H1 (cell line): Measurements from ENCODE around the gene METRN. TPM values are rescaled to one million over a fixed set of nuclear protein-coding genes. Genes with fewer than 3 reads are reported as not detected.
A peak's percentile ranks its signal among the peaks of the same experiment; 100 is the strongest.

Experiments
- CTCF ChIA-PET: fragments of 300-600 bp; sonication (Branson Sonifier 250); formaldehyde crosslinking; loops from one replicate; lab custom pipeline; 2021; ENCODE audit not compliant: partially characterized antibody; lab: Charles Lee
- POLR2A ChIA-PET: fragments of 300-600 bp; sonication (Branson Sonifier 250); formaldehyde crosslinking; loops from one replicate; lab custom pipeline; 2021; ENCODE audit warnings: inconsistent platforms; ENCODE audit not compliant: partially characterized antibody; lab: Charles Lee
- DNase-seq, 2 experiments: peaks; one replicate each; pipeline versions ENCODE4 v3.0.0 to v3.0.0-alpha.2; 2010 to 2022; ENCODE audit warnings: low spot score in 2 of 2, low read depth in 1 of 2, mixed read lengths in 1 of 2
- FAIRE-seq: peaks from 2 replicates; lab custom pipeline; 2011; peaks lifted over from hg19 to GRCh38; lab: Jason Lieb, UNC
- H2AFZ ChIP-seq: 2 replicates; pipeline ENCODE4 v1.8.1; 2012; ENCODE audit warnings: low read length, inconsistent platforms
- H2AK5ac ChIP-seq: 2 replicates; pipeline ENCODE4 v1.6.1; 2013; ENCODE audit warnings: low read depth, low read length
- H2BK120ac ChIP-seq: replicated peaks from 2 replicates; pipeline ENCODE3; 2013; ENCODE audit warnings: low read depth, low read length, inconsistent platforms
- H2BK12ac ChIP-seq: 2 replicates; pipeline ENCODE4 v1.6.1; 2013; ENCODE audit warnings: low read depth, low read length
- H2BK15ac ChIP-seq: 2 replicates; pipeline ENCODE4 v1.6.1; 2013; ENCODE audit warnings: low read length
- H2BK20ac ChIP-seq: 2 replicates; pipeline ENCODE4 v1.6.1; 2013; ENCODE audit warnings: low read length
- H2BK5ac ChIP-seq: 2 replicates; pipeline ENCODE4 v1.6.1; 2013; ENCODE audit warnings: low read depth, low read length
- H3K14ac ChIP-seq: 2 replicates; pipeline ENCODE4 v1.6.1; 2013; ENCODE audit warnings: inconsistent platforms; ENCODE audit not compliant: insufficient read length
- H3K18ac ChIP-seq: 2 replicates; pipeline ENCODE4 v1.6.1; 2013; ENCODE audit warnings: low read length; ENCODE audit errors: extremely low read depth
- H3K23ac ChIP-seq: 2 replicates; pipeline ENCODE4 v1.6.1; 2013; ENCODE audit warnings: inconsistent platforms; ENCODE audit not compliant: insufficient read length
- H3K23me2 ChIP-seq: 2 replicates; pipeline ENCODE4 v1.6.1; 2013; ENCODE audit warnings: low read depth, low read length
- H3K27ac ChIP-seq: 2 replicates; pipeline ENCODE4 v1.6.1; 2011; ENCODE audit warnings: low read depth, low read length, inconsistent platforms
- H3K27me3 ChIP-seq, 4 experiments: replicated peaks in 1 of 4; 1 replicate in 1 of 4; 2 replicates in 3 of 4; pipeline versions ENCODE4 v1.6.1 to v1.8.1; 2011 to 2013; ENCODE audit warnings: low read length in 3 of 4, mild to moderate bottlenecking in 3 of 4, inconsistent platforms in 2 of 4, mixed read lengths in 2 of 4, moderate library complexity in 1 of 4; ENCODE audit not compliant: control insufficient read depth in 3 of 4, insufficient read depth in 3 of 4; ENCODE audit errors: extremely low read depth in 1 of 4
- H3K36me3 ChIP-seq, 4 experiments: 2 replicates each; pipeline versions ENCODE4 v1.6.1 to v1.8.1; 2011 to 2013; ENCODE audit warnings: mild to moderate bottlenecking in 4 of 4, low read length in 3 of 4, moderate library complexity in 2 of 4, control low read depth in 1 of 4, inconsistent platforms in 1 of 4; ENCODE audit not compliant: insufficient read depth in 4 of 4, control insufficient read depth in 2 of 4
- H3K4ac ChIP-seq: replicated peaks from 2 replicates; pipeline ENCODE3; 2013; ENCODE audit warnings: low read length, low read depth, mixed read lengths, inconsistent platforms; ENCODE audit not compliant: insufficient read length
- H3K4me1 ChIP-seq, 4 experiments: replicated peaks in 1 of 4; 1 replicate in 1 of 4; 2 replicates in 3 of 4; pipeline versions ENCODE4 v1.6.1 to v1.8.1; 2011 to 2013; ENCODE audit warnings: low read length in 3 of 4, inconsistent platforms in 2 of 4, mixed read lengths in 1 of 4; ENCODE audit not compliant: insufficient read depth in 4 of 4, control insufficient read depth in 3 of 4
- H3K4me2 ChIP-seq, 2 experiments: 2 replicates each; pipeline versions ENCODE4 v1.6.1 to v1.8.1; 2011 to 2013; ENCODE audit warnings: low read depth in 2 of 2, low read length in 2 of 2, control low read depth in 1 of 2, inconsistent platforms in 1 of 2, mild to moderate bottlenecking in 1 of 2; ENCODE audit not compliant: insufficient read depth in 1 of 2
- H3K4me3 ChIP-seq, 4 experiments: fragments of 200-600, 300-600 bp in 1 of 4; sonication (generic), shearing (Covaris generic), sonication (Bioruptor Twin) in 1 of 4; 2 replicates each; pipeline versions ENCODE4 v1.5.1 to v1.8.1; 2011 to 2016; ENCODE audit warnings: low read length in 4 of 4, low read depth in 3 of 4, control low read depth in 2 of 4, inconsistent platforms in 2 of 4, mild to moderate bottlenecking in 2 of 4, mixed read lengths in 1 of 4, moderate library complexity in 1 of 4; ENCODE audit not compliant: insufficient read depth in 2 of 4; ENCODE audit errors: extremely low read depth in 1 of 4
- H3K56ac ChIP-seq: replicated peaks from 2 replicates; pipeline ENCODE3; 2013; ENCODE audit warnings: low read depth, mild to moderate bottlenecking, mixed read lengths, low read length, inconsistent platforms; ENCODE audit not compliant: insufficient read length
- H3K79me1 ChIP-seq: 2 replicates; pipeline ENCODE4 v1.6.1; 2013; ENCODE audit warnings: low read depth, low read length, control low read depth
- H3K79me2 ChIP-seq, 2 experiments: 2 replicates each; pipeline versions ENCODE4 v1.6.1 to v1.8.1; 2012 to 2013; ENCODE audit warnings: low read length in 2 of 2, mild to moderate bottlenecking in 2 of 2, inconsistent platforms in 1 of 2; ENCODE audit not compliant: insufficient read depth in 2 of 2, control insufficient read depth in 1 of 2
- H3K9ac ChIP-seq, 4 experiments: replicated peaks in 1 of 4; 1 replicate in 1 of 4; 2 replicates in 3 of 4; pipeline versions ENCODE4 v1.6.1 to v1.8.1; 2011 to 2013; ENCODE audit warnings: low read depth in 3 of 4, low read length in 3 of 4, control low read depth in 2 of 4, mild to moderate bottlenecking in 2 of 4, moderate library complexity in 2 of 4, inconsistent platforms in 1 of 4; ENCODE audit errors: extremely low read depth in 1 of 4
- H3K9me3 ChIP-seq, 2 experiments: 2 replicates each; pipeline versions ENCODE4 v1.6.1 to v1.8.1; 2012 to 2013; ENCODE audit warnings: mild to moderate bottlenecking in 2 of 2, moderate library complexity in 2 of 2, control low read depth in 1 of 2, inconsistent platforms in 1 of 2, low read depth in 1 of 2, low read length in 1 of 2, mixed read lengths in 1 of 2; ENCODE audit not compliant: insufficient read depth in 2 of 2
- H4K20me1 ChIP-seq, 2 experiments: replicated peaks in 1 of 2; 2 replicates each; pipeline versions ENCODE3 to v1.8.1; 2011 to 2013; ENCODE audit warnings: inconsistent platforms in 2 of 2, low read length in 2 of 2, mild to moderate bottlenecking in 1 of 2; ENCODE audit not compliant: insufficient read depth in 2 of 2, control insufficient read depth in 1 of 2
- H4K5ac ChIP-seq: 2 replicates; pipeline ENCODE4 v1.6.1; 2013; ENCODE audit warnings: low read length, low read depth, mixed read lengths, inconsistent platforms; ENCODE audit not compliant: insufficient read length
- H4K8ac ChIP-seq: 2 replicates; pipeline ENCODE4 v1.8.0; 2013; ENCODE audit warnings: mild to moderate bottlenecking, moderate library complexity, low read length, inconsistent platforms; ENCODE audit not compliant: insufficient read depth; ENCODE audit errors: extremely low read depth
- H4K91ac ChIP-seq: replicated peaks from 2 replicates; pipeline ENCODE3; 2013; ENCODE audit warnings: low read length, mixed read lengths, inconsistent platforms; ENCODE audit not compliant: insufficient read length
- ASH2L ChIP-seq: fragments of 200-600, 300-600 bp; sonication (generic); IDR thresholded peaks from one replicate; pipeline ENCODE4 v1.7.1; 2017; ENCODE audit warnings: low read length
- HDAC2 ChIP-seq, 2 experiments: fragments of 300-600 bp in 1 of 2; sonication (generic) in 1 of 2; IDR thresholded peaks; 2 replicates each; pipeline ENCODE4 v1.6.1; 2011 to 2012; ENCODE audit warnings: low read depth in 2 of 2, low read length in 2 of 2, mild to moderate bottlenecking in 2 of 2, moderate library complexity in 2 of 2, borderline replicate concordance in 1 of 2, inconsistent platforms in 1 of 2
- JUND ChIP-seq: IDR thresholded peaks from 2 replicates; pipeline ENCODE4 v1.6.1; 2011; ENCODE audit warnings: mild to moderate bottlenecking, improper control_type of control experiment, low read length
- NRF1 ChIP-seq: IDR thresholded peaks from 2 replicates; pipeline ENCODE4 v1.6.1; 2011; ENCODE audit warnings: mild to moderate bottlenecking, low read depth, low read length, improper control_type of control experiment
- RNF2 ChIP-seq: fragments of 200-900, 300-1000 bp; sonication (generic); IDR thresholded peaks from 2 replicates; pipeline ENCODE4 v1.7.1; 2016; ENCODE audit warnings: borderline replicate concordance, low read depth, mild to moderate bottlenecking, antibody characterized with exemption, low read length; ENCODE audit not compliant: poor library complexity, severe bottlenecking; ENCODE audit errors: missing control alignments
- WGBS, 2 experiments: shearing (Covaris generic) in 1 of 2; methylation state at CpG; one replicate each; pipeline versions ENCODE4 v1.1.6 to v1.1.7; 2013 to 2015; ENCODE audit warnings: low lambda C conversion rate in 2 of 2, mixed read lengths in 2 of 2, inconsistent platforms in 1 of 2, low coverage in 1 of 2, missing lambda C conversion rate in 1 of 2; ENCODE audit not compliant: insufficient replicate concordance in 2 of 2, insufficient coverage in 1 of 2, insufficient read length in 1 of 2; ENCODE audit errors: extremely low coverage in 1 of 2, missing lambda C conversion rate in 1 of 2; 5-methylcytosine and 5-hydroxymethylcytosine counted together
- polyA plus RNA-seq, 7 experiments: library from polyadenylated mRNA; depleted of rRNA in 3 of 7; stranded (reverse) in 5 of 7; unstranded in 2 of 7; fragments of >200 nt in 5 of 7; fragments of 200-250 nt in 2 of 7; gene quantifications; 1 replicate in 5 of 7; 2 replicates in 1 of 7; 4 replicates in 1 of 7; pipeline versions ENCODE4 v1.2.1 to v1.2.3, GENCODE V29; 2011 to 2013; ENCODE audit warnings: missing spikeins in 2 of 7, mixed read lengths in 2 of 7
- total RNA-seq: library from RNA; stranded (reverse); fragmentation: NEBNext Ultra II Directional; extraction: Animal tissue kit (Norgen Biotek cat#: 25700); gene quantifications from 2 replicates; pipeline ENCODE4 v1.2.1, GENCODE V29; 2021

METRN gene
- total and polyA plus RNA-seq, 2 of the 8 experiments (the other 6 are each of a cell fraction or from before 2014, with no cell fraction given): 18.7 to 25.8 TPM

DNA sequence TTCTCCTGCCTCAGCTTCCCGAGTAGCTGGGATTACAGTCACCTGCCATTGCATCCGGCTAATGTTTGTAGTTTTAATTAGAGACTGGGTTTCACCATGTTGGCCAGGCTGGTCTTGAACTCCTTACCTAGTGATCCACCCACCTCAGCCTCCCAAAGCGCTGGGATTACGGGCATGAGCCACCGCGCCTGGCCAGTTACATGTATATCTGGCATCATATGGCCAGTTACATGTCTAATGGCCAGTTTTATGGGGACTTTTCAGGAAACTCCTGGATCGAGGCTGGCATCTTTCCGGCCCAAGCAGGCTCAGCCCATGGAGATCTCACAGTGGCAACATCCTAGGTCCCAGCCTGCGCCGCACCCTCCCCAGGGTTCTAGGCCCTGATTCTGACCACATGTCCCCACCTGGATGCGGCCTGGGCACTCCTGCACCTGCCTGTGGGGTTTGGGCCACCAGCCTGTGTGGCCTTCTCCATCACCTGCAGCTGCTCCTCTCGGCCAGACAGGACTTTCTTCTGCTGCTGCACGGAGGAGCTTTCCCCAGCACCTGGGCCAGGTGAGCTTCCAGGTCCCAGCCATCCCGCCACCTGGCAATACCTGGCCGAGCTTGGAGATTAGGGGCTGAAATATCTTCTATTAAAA lies 27.2 kb downstream of the METRN start:
- DNase-seq: no peak
- Histone ChIP-seq H3K79me2 (no peaks in the 10 kb centered on the region), H4K91ac (peak overlapping the region; percentile 40), H2AK5ac (peak overlapping the region; percentile 86; the same call in 1 of the 2 replicates), H3K14ac (no peak overlapping the region), H3K23ac (no peak overlapping the region), H2AFZ (no peak overlapping the region), H2BK5ac (no peak overlapping the region), H2BK12ac (no peak overlapping the region), H3K9ac (no peak overlapping the region), H3K4me2 (no peak overlapping the region; a peak in 1 of 4 replicates), H3K56ac (no peak overlapping the region), H3K27ac (no peak overlapping the region)
- POLR2A ChIA-PET: interaction anchor here (1.2 to 6.3 kb wide), 6 partner anchors 12 to 42 kb away, joined by 3 to 39 read pairs (median 14); partner anchors contain the start of genes ANTKMT, CCDC78 and MSLN
- WGBS, 2 experiments: 98% methylated on average over 15 of the region's 15 CpGs; no CpG with 5 or more reads in 1 of the 2 experiments
- TF ChIP-seq JUND (no peak), RNF2 (no peak), NRF1 (no peak), HDAC2 (IDR thresholded peaks at IDR 0.05; ENCODE audit: borderline replicate concordance in 1 of 2, low read depth in 2 of 2, low read length in 2 of 2) (no peak), ASH2L (no peak)
- TF ChIP-seq, all 59 proteins: peak for 0
- Histone ChIP-seq H2BK15ac (peak overlapping the region; percentile 46; the same call in 1 of the 2 replicates), H3K4me3 (no peak overlapping the region), H3K36me3 (0 out of 8 replicates have a peak, but pooled peaks cover 0 to under 1% (median 0%) of the 10 kb centered on the region in 4 experiments), H3K4me1 (peaks cover 0 to 9% (median 4%) of the 10 kb centered on the region in 4 experiments; a peak in 5 of 7 replicates), H4K20me1 (no peaks in the 10 kb centered on the region), H3K79me1 (no peaks in the 10 kb centered on the region), H2BK20ac (no peak overlapping the region), H2BK120ac (no peak overlapping the region), H3K27me3 (no peaks in the 10 kb centered on the region), H3K9me3 (no peaks in the 10 kb centered on the region), H4K8ac (no peak overlapping the region), H3K23me2 (peaks cover 7% of the 10 kb centered on the region; the same call in 1 of the 2 replicates), H3K18ac (no peak overlapping the region), H3K4ac (no peak overlapping the region), H4K5ac (no peak overlapping the region)
- CTCF ChIA-PET: interaction anchor here (0.8 to 35.8 kb wide), 9 partner anchors 8 to 85 kb away, joined by 4 to 977 read pairs (median 12); partner anchors contain the start of genes ANTKMT, CCDC78, CHTF18 and FBXL16
- no peak for FAIRE-seq
